K562 (cell line): ENCODE results near the gene PITRM1. TPM values are rescaled to one million over a fixed set of nuclear protein-coding genes. Genes with fewer than 3 reads are reported as not detected.
"Not testable (repeated sequence)": the region's sequence is repeated elsewhere in the genome, so short reads cannot be mapped to it uniquely, and the experiment has no call there.

Experiments
- ATAC-seq: fragments of 200-7000 bp; cut with Tn5 transposase; 3 replicates; pipeline ENCODE4 v1.9.1; 2020; ENCODE audit warnings: moderate library complexity
- BruUV-seq: library from RNA; stranded (reverse); fragments of 400-500 nt; replicated peaks from 2 replicates; lab custom pipeline; 2021; lab: Mats Ljungman, UMichigan
- CTCF ChIA-PET: fragments of 300-600 bp; formaldehyde crosslinking; extraction: SDS; loops from one replicate; lab custom pipeline; 2021; ENCODE audit warnings: low intra/inter-chr PET ratio; lab: Yijun Ruan, JAX
- POLR2A ChIA-PET: fragments of 300-600, 350-650 bp; sonication (Branson Sonifier 250); formaldehyde crosslinking; extraction: SDS; loops from one replicate; lab custom pipeline; 2021; ENCODE audit warnings: antibody characterized with exemption, inconsistent platforms; lab: Yijun Ruan, JAX
- DNase-seq, 4 experiments: peaks; one replicate each; pipeline versions ENCODE4 v3.0.0 to v3.0.0-alpha.2; 2011 to 2018; ENCODE audit warnings: low spot score in 3 of 4, mixed read lengths in 3 of 4; ENCODE audit errors: extremely low read depth in 1 of 4
- FAIRE-seq: peaks from 2 replicates; lab custom pipeline; 2011; peaks lifted over from hg19 to GRCh38; lab: Jason Lieb, UNC
- H2AFZ ChIP-seq: 2 replicates; pipeline ENCODE4 v1.6.0; 2011; ENCODE audit warnings: low read depth, low read length, control low read depth, inconsistent platforms
- H3K27ac ChIP-seq: fragments of 200-600 bp; 3 replicates; pipeline ENCODE4 v1.8.0; 2011; ENCODE audit warnings: low read depth, mild to moderate bottlenecking, control low read depth, inconsistent platforms, low read length, moderate library complexity, mixed read lengths; ENCODE audit errors: extremely low read depth
- H3K27me3 ChIP-seq, 2 experiments: fragments of 300-600 bp in 1 of 2; 2 replicates in 1 of 2; 3 replicates in 1 of 2; pipeline versions ENCODE4 v1.6.0 to v1.8.0; 2011; ENCODE audit warnings: inconsistent platforms in 2 of 2, low read length in 2 of 2, mild to moderate bottlenecking in 1 of 2, mixed read lengths in 1 of 2, moderate library complexity in 1 of 2; ENCODE audit not compliant: control insufficient read depth in 2 of 2, insufficient read depth in 2 of 2
- H3K36me3 ChIP-seq: fragments of 300-600 bp; 3 replicates; pipeline ENCODE4 v1.8.0; 2011; ENCODE audit warnings: mild to moderate bottlenecking, low read length, inconsistent platforms; ENCODE audit not compliant: control insufficient read depth, insufficient read depth
- H3K4me1 ChIP-seq, 2 experiments: fragments of 200-600 bp in 1 of 2; replicated peaks in 1 of 2; 2 replicates in 1 of 2; 3 replicates in 1 of 2; pipeline versions ENCODE4 v1.5.1 to v1.8.0; 2011; ENCODE audit warnings: inconsistent platforms in 2 of 2, low read length in 2 of 2, mild to moderate bottlenecking in 1 of 2, mixed read lengths in 1 of 2, moderate library complexity in 1 of 2; ENCODE audit not compliant: control insufficient read depth in 2 of 2, insufficient read depth in 2 of 2
- H3K4me2 ChIP-seq: 2 replicates; pipeline ENCODE4 v1.6.1; 2011; ENCODE audit warnings: low read length, control low read depth, inconsistent platforms, mixed read lengths; ENCODE audit not compliant: insufficient read depth
- H3K4me3 ChIP-seq: fragments of 200-600 bp; sonication (generic), shearing (Covaris generic); 2 replicates; pipeline ENCODE4 v1.5.1; 2016; ENCODE audit warnings: control low read depth, inconsistent platforms
- H3K79me2 ChIP-seq: fragments of 200-600 bp; 3 replicates; pipeline ENCODE4 v1.8.0; 2011; ENCODE audit warnings: low read length, inconsistent platforms; ENCODE audit not compliant: control insufficient read depth, insufficient read depth
- H3K9ac ChIP-seq, 2 experiments: 2 replicates each; pipeline versions ENCODE4 v1.6.0 to v1.6.1; 2011; ENCODE audit warnings: low read depth in 2 of 2, low read length in 2 of 2, control low read depth in 1 of 2, inconsistent platforms in 1 of 2, mild to moderate bottlenecking in 1 of 2, mixed read lengths in 1 of 2; ENCODE audit not compliant: insufficient read depth in 1 of 2
- H3K9me1 ChIP-seq: one replicate; pipeline ENCODE4 v1.6.0; 2011; ENCODE audit warnings: inconsistent platforms, mild to moderate bottlenecking, low read length, moderate library complexity; ENCODE audit not compliant: control insufficient read depth, insufficient read depth
- H3K9me3 ChIP-seq: replicated peaks from 2 replicates; pipeline ENCODE4 v1.5.1; 2011; ENCODE audit warnings: low read depth, low read length, inconsistent platforms; ENCODE audit not compliant: control insufficient read depth, insufficient read depth
- H4K20me1 ChIP-seq: replicated peaks from 2 replicates; pipeline ENCODE4 v1.6.1; 2011; ENCODE audit warnings: low read length, inconsistent platforms, mixed read lengths; ENCODE audit not compliant: control insufficient read depth, insufficient read depth
- CREBBP ChIP-seq: IDR thresholded peaks from one replicate; pipeline ENCODE4 v1.6.1; 2012; ENCODE audit warnings: low read depth, mild to moderate bottlenecking, control low read depth, inconsistent platforms, low read length
- ETV5 ChIP-seq: sonication (generic); formaldehyde crosslinking; IDR thresholded peaks from 2 replicates; pipeline ENCODE4 v1.4.0; 2020; ENCODE audit warnings: low read depth, mild to moderate bottlenecking, missing genetic modification reagents
- POLR2G ChIP-seq: fragments of 200-400 bp; formaldehyde crosslinking; IDR thresholded peaks from 2 replicates; pipeline ENCODE4 v1.6.1; 2017; ENCODE audit warnings: low read depth, mild to moderate bottlenecking, antibody characterized with exemption, low read length, moderate library complexity
- RBM22 ChIP-seq: fragments of 200-400 bp; formaldehyde crosslinking; IDR thresholded peaks from 2 replicates; pipeline ENCODE4 v1.6.1; 2018; ENCODE audit warnings: low read length, low read depth; ENCODE audit not compliant: poor library complexity, severe bottlenecking
- TBP ChIP-seq: optimal IDR thresholded peaks from 2 replicates; pipeline ENCODE3; 2011; ENCODE audit warnings: low read depth, low read length, improper control_type of control experiment
- USF2 ChIP-seq: sonication (generic); formaldehyde crosslinking; IDR thresholded peaks from 2 replicates; pipeline ENCODE4 v1.5.0; 2020; ENCODE audit warnings: missing genetic modification reagents
- WGBS: fragments of 100-300 bp; shearing (Covaris generic); methylation state at CpG from one replicate; pipeline ENCODE4 v1.1.6; 2016; ENCODE audit warnings: low coverage, mixed read lengths; ENCODE audit not compliant: insufficient coverage; ENCODE audit errors: missing lambda C conversion rate; 5-methylcytosine and 5-hydroxymethylcytosine counted together
- in situ Hi-C: fragments of 300-500 bp; cut with MboI; formaldehyde crosslinking; loops from 4 replicates; pipeline ENCODE4 v1.15.0; 2018; ENCODE audit warnings: inconsistent platforms, mixed read lengths
- intact Hi-C: fragments of 100-400 bp; cut with micrococcal nuclease; formaldehyde crosslinking; loops from 2 replicates; pipeline ENCODE4 v1.14.2; 2022
- polyA plus RNA-seq, 8 experiments: library from polyadenylated mRNA; depleted of rRNA in 4 of 8; stranded (reverse) in 5 of 8; unstranded in 3 of 8; fragments of >200 nt; fragmentation: Nextera tagmentation in 2 of 8; fragmentation: Illumina TruSeq in 1 of 8; extraction: Ambion mirVana in 2 of 8; extraction: Trizol in 1 of 8; gene quantifications; 2 replicates each; pipeline versions ENCODE4 v1.2.1 to v1.2.3, GENCODE V29; 2011 to 2014; ENCODE audit warnings: inconsistent platforms in 1 of 8, missing spikeins in 1 of 8
- total RNA-seq, 7 experiments: library from RNA; depleted of rRNA in 6 of 7; stranded (reverse); fragments of >200 nt in 6 of 7; fragmentation: Illumina TruSeq in 2 of 7; extraction: Trizol in 2 of 7; gene quantifications; 2 replicates each; pipeline versions ENCODE4 v1.2.1 to v1.2.3, GENCODE V29; 2011 to 2021; ENCODE audit warnings: low replicate concordance in 1 of 7

PITRM1 gene
- total and polyA plus RNA-seq, 9 of the 15 experiments (the other 6 are each of a cell fraction or from before 2014, with no cell fraction given) = 21.1 to 70.4 (median 39.7) TPM

DNA sequence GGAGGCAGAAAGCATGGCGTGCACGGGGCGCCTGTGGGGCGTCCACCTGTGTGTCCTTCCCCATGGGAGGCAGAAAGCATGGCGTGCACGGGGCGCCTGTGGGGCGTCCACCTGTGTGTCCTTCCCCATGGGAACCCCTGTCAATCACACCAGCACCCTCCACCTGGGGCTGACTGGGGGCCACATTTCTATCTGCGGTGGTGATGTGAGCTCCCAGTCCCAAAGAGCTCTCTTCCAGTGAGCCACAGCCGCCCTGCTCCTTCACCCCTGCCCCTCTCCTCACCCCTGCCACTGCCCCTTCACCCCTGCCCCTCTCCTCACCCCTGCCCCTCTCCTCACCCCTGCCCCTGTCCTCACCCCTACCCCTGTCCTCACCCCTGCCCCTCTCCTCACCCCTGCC is 66.3 kb downstream of the PITRM1 start:
- H3K36me3 ChIP-seq = peaks cover 79% of the 10 kb centered on the region
- CTCF ChIA-PET = not testable (repeated sequence)
- peak; percentile 56 for TF ChIP-seq RBM22

GRCh38 chr10:3105905-3106304 is 66.7 kb downstream of the PITRM1 start:
- in situ Hi-C loops (no loop called here), intact Hi-C loops (no loop called here)
- no peak overlapping the region for H3K27ac ChIP-seq
- no peaks in the 10 kb centered on the region for H4K20me1 ChIP-seq
- 88% methylated on average over 11 of the region's 20 CpGs for WGBS
- no TSS peak for BruUV-seq
- peaks cover 0 to 1% of the 10 kb centered on the region in 2 experiments; a peak in 1 of 5 replicates for H3K4me1 ChIP-seq
- H2AFZ ChIP-seq = no peak overlapping the region
- POLR2A ChIA-PET = no interaction called here
- DNase-seq = no peak
- H3K36me3 ChIP-seq = peaks cover 79% of the 10 kb centered on the region
- no peak for FAIRE-seq
- no peak overlapping the region for H3K4me3 ChIP-seq
- CTCF ChIA-PET = no interaction called here
- no peak for TF ChIP-seq USF2 (CRISPR knock-in tag)
- TF ChIP-seq RBM22 = peak; percentile 77
- no peak for TF ChIP-seq CREBBP
- no peak for TF ChIP-seq ETV5 (CRISPR knock-in tag)
- TF ChIP-seq TBP = no peak
- 0 out of 2 replicates have a peak, but pooled peaks have one; percentile 24 for TF ChIP-seq POLR2G
- H3K27me3 ChIP-seq = no peaks in the 10 kb centered on the region
- no peak overlapping the region for H3K9ac ChIP-seq
- H3K9me3 ChIP-seq = no peaks in the 10 kb centered on the region
- ATAC-seq = no peak
- H3K4me2 ChIP-seq = no peak overlapping the region
- H3K79me2 ChIP-seq = peaks cover 4% of the 10 kb centered on the region; the same call in 2 of the 3 replicates
- peaks cover 5% of the 10 kb centered on the region for H3K9me1 ChIP-seq

More for the DNA sequence above, 66.3 kb downstream of the PITRM1 start:
- H3K4me3 ChIP-seq, H3K9ac ChIP-seq, H3K9me3 ChIP-seq, H3K4me2 ChIP-seq, H3K4me1 ChIP-seq, H3K27ac ChIP-seq, intact Hi-C loops, H4K20me1 ChIP-seq, FAIRE-seq, in situ Hi-C loops, BruUV-seq, DNase-seq, H3K79me2 ChIP-seq, H3K9me1 ChIP-seq, H2AFZ ChIP-seq, ATAC-seq, H3K27me3 ChIP-seq: not testable (repeated sequence)
- POLR2A ChIA-PET = interaction anchor here (1.2 to 2.5 kb wide), 2 partner anchors 11 to 13 kb away, joined by 5 to 9 read pairs; no protein-coding TSS in a partner anchor
- WGBS = 100% methylated on average over 2 of the region's 10 CpGs
